Ovary (tissue), 9 donors: ENCODE results near the gene CEP20. TPM values are rescaled to one million over a fixed set of nuclear protein-coding genes. Genes with fewer than 3 reads are reported as not detected.

Experiments used
- DNase-seq, 5 donors: peaks; one replicate each; pipeline ENCODE4 v3.0.0-alpha.2; 2019 to 2020
- H3K27ac ChIP-seq, 2 donors: fragments of 200-600 bp; one replicate each; pipeline versions ENCODE4 v1.5.1 to v1.8.0; 2019 to 2022
- H3K27me3 ChIP-seq: fragments of 200-600 bp; one replicate; pipeline ENCODE4 v1.8.0; 2022
- H3K36me3 ChIP-seq: fragments of 200-600 bp; sonication (generic); one replicate; pipeline ENCODE4 v1.5.1; 2019
- H3K4me1 ChIP-seq: one replicate; pipeline ENCODE4 v1.8.1; 2013; ENCODE audit warnings: mild to moderate bottlenecking, moderate library complexity; ENCODE audit not compliant: insufficient read depth
- H3K4me3 ChIP-seq: fragments of 200-600 bp; sonication (generic); one replicate; pipeline ENCODE4 v1.5.1; 2017
- H3K9me3 ChIP-seq, 2 donors: fragments of 200-600 bp in 1 of 2; sonication (generic) in 1 of 2; one replicate each; pipeline versions ENCODE4 v1.5.1 to v1.8.1; 2013 to 2019; ENCODE audit warnings: mild to moderate bottlenecking in 1 of 2, moderate library complexity in 1 of 2
- EP300 ChIP-seq: sonication (generic); formaldehyde crosslinking; IDR thresholded peaks from one replicate; pipeline ENCODE4 v1.6.1; 2017; ENCODE audit warnings: antibody characterized with exemption
- POLR2A ChIP-seq: fragments of 450-650 bp; IDR thresholded peaks from one replicate; pipeline ENCODE4 v1.6.1; 2017; ENCODE audit warnings: antibody characterized with exemption, mild to moderate bottlenecking, moderate library complexity
- WGBS, 3 donors: extraction: QIAGEN DNeasy Blood & Tissue Kit in 1 of 3; methylation state at CpG; one replicate each; pipeline versions ENCODE4 v1.1.5 to v1.1.7; 2013 to 2017; 5-methylcytosine and 5-hydroxymethylcytosine counted together
- intact Hi-C, 4 donors: fragments of 100-400 bp; cut with DNase I; formaldehyde crosslinking; loops; one replicate each; pipeline versions ENCODE4 v1.11.0 to v1.15.1; 2022 to 2023
- polyA plus RNA-seq, 2 donors: library from polyadenylated mRNA; stranded (reverse); fragments of 200-250 nt in 1 of 2; fragments of 350-450 nt in 1 of 2; fragmentation: Illumina TruSeq in 1 of 2; extraction: RNeasy Lipid Tissue Mini Kit (QIAGEN cat#74804) in 1 of 2; gene quantifications; one replicate each; pipeline ENCODE4 v1.2.3, GENCODE V29; 2013 to 2014
- total RNA-seq, 7 donors: library from RNA; depleted of rRNA in 2 of 7; stranded (reverse); fragments of >200 nt in 2 of 7; fragmentation: NEBNext Ultra II Directional in 3 of 7; extraction: Animal tissue kit (Norgen Biotek cat#: 25700) in 3 of 7; gene quantifications; one replicate each; pipeline versions ENCODE4 v1.1.0 to v1.2.4, GENCODE V29; 2016 to 2023
- TF ChIP-seq, protein P1 (sequence below), 3 donors: fragments of 450-650 bp in 2 of 3; fragments of 200-600 bp in 1 of 3; IDR thresholded peaks; one replicate each; pipeline versions ENCODE4 v1.5.1 to v1.8.0; 2016 to 2022; ENCODE audit warnings: antibody characterized with exemption in 3 of 3, mild to moderate bottlenecking in 1 of 3
- donor health status: DM: no; HTN: no; CAD: no; lungs with moderate emphysema.
- donor health status: DM: no; HTN: no; CAD: no.
- donor health status: Bipolar disorder and iron deficiency.
- donor health status: DM: yes; HTN: yes; CAD: no.
- donor health status: DM: no; HTN: no; CAD: no.
- donor health status: DM: yes; HTN: yes; CAD: no.

The CEP20 gene
- total and polyA plus RNA-seq, 9 donors = 23.4 to 44.4 (median 30.9) TPM

DNA sequence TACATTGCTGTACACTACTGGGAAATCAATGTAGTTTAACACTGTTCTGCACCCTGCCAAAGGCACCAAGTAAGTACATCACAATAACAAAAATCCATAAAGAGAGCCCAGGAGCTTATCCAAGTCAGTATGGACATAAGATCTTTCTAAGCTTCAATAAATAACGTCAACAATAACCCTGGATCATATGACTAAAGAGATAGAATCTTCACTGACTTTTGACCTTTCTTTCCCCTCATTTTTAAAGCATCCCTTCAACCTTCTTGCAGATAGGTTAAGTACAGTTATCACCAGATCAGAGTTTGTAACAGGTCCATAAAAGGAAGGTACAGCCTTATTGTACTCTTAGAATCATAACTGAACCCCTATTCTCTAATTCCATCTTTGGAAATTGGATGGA is 2.3 kb downstream of the CEP20 start:
- no peaks in the 10 kb centered on the region for H3K36me3 ChIP-seq
- H3K27me3 ChIP-seq = no peaks in the 10 kb centered on the region
- TF ChIP-seq EP300 (no peak), POLR2A (no peak)
- TF ChIP-seq, protein P1, sequence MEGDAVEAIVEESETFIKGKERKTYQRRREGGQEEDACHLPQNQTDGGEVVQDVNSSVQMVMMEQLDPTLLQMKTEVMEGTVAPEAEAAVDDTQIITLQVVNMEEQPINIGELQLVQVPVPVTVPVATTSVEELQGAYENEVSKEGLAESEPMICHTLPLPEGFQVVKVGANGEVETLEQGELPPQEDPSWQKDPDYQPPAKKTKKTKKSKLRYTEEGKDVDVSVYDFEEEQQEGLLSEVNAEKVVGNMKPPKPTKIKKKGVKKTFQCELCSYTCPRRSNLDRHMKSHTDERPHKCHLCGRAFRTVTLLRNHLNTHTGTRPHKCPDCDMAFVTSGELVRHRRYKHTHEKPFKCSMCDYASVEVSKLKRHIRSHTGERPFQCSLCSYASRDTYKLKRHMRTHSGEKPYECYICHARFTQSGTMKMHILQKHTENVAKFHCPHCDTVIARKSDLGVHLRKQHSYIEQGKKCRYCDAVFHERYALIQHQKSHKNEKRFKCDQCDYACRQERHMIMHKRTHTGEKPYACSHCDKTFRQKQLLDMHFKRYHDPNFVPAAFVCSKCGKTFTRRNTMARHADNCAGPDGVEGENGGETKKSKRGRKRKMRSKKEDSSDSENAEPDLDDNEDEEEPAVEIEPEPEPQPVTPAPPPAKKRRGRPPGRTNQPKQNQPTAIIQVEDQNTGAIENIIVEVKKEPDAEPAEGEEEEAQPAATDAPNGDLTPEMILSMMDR (IDR thresholded peaks at IDR 0.05) = no peak
- WGBS, 3 donors = 65 to 70% (median 66%) methylated on average over 1 of the region's 1 CpG
- H3K4me1 ChIP-seq = peaks cover 1% of the 10 kb centered on the region
- intact Hi-C loops = loop anchor here in 1 of 4 donors (10.0 kb wide), 1 partner anchor 129 kb away; no protein-coding TSS in a partner anchor
- no peak overlapping the region for H3K4me3 ChIP-seq
- H3K9me3 ChIP-seq = no peaks in the 10 kb centered on the region
- DNase-seq = no peak
- no peak overlapping the region for H3K27ac ChIP-seq

DNA sequence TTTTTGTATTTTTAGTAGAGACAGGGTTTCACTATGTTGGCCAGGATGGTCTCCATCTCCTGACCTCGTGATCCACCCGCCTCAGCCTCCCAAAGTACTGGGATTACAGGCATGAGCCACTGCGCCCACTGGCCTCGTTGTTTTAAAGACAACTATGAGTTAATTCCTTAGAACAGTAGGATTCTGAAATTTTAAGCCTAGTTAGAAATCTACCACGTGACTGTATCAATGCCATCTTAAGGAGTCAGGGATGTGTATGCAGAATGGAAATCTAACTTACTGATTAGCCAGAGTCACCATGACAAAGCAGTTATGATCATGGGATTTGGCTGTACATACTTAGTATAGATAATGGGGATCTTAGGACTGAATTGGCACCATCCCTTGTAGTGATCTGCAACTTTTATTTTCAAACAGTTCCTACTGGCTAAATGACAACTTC is 2.8 kb downstream of the CEP20 start:
- DNase-seq = no peak
- TF ChIP-seq, protein P1 (IDR thresholded peaks at IDR 0.05) = no peak
- TF ChIP-seq EP300 = no peak
- TF ChIP-seq POLR2A = no peak
- H3K36me3 ChIP-seq = no peaks in the 10 kb centered on the region
- WGBS, 3 donors = 87 to 88% (median 88%) methylated on average over 5 of the region's 5 CpGs
- no peaks in the 10 kb centered on the region for H3K27me3 ChIP-seq
- no peak overlapping the region for H3K27ac ChIP-seq
- intact Hi-C loops = loop anchor here in 1 of 4 donors (10.0 kb wide), 1 partner anchor 129 kb away; no protein-coding TSS in a partner anchor
- H3K4me1 ChIP-seq = peaks cover 1% of the 10 kb centered on the region
- no peak overlapping the region for H3K4me3 ChIP-seq
- H3K9me3 ChIP-seq = no peaks in the 10 kb centered on the region

DNA sequence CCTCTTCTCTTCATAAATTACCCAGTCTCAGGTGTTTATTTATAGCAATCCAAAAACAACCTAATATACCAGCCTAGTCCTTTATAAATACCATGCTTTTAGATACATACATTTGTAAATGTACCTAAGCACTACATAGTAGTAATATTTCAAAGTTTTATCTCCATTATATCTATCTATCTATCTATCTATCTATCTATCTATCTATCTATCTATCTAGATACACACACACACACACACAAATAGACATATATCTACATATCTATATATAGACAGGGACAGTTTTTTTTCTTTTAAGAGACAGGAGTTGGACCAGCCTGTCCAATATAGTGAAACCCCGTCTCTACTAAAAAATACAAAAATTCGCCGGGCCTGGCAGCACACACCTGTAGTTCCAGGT is 5.8 kb downstream of the CEP20 start:
- no peak for DNase-seq
- TF ChIP-seq EP300 (no peak), POLR2A (no peak)
- TF ChIP-seq, protein P1 (IDR thresholded peaks at IDR 0.05) = no peak
- intact Hi-C loops = loop anchor here in 1 of 4 donors (10.0 kb wide), 1 partner anchor 132 kb away; no protein-coding TSS in a partner anchor
- no peaks in the 10 kb centered on the region for H3K27me3 ChIP-seq
- WGBS, 3 donors = 95 to 97% (median 96%) methylated on average over 3 of the region's 3 CpGs
- H3K4me1 ChIP-seq = peaks cover 1% of the 10 kb centered on the region
- no peaks in the 10 kb centered on the region for H3K9me3 ChIP-seq
- no peak overlapping the region for H3K27ac ChIP-seq
- no peak overlapping the region for H3K4me3 ChIP-seq
- H3K36me3 ChIP-seq = no peaks in the 10 kb centered on the region

GRCh38 chr16:15881794-15882379 is 6.5 kb downstream of the CEP20 start:
- Histone ChIP-seq H3K4me1 (no peaks in the 10 kb centered on the region), H3K4me3 (no peak overlapping the region), H3K9me3 (no peaks in the 10 kb centered on the region), H3K36me3 (no peaks in the 10 kb centered on the region), H3K27ac (no peak overlapping the region), H3K27me3 (no peaks in the 10 kb centered on the region)
- 91 to 95% (median 93%) methylated on average over 13 of the region's 13 CpGs for WGBS, 3 donors
- TF ChIP-seq, protein P1 (IDR thresholded peaks at IDR 0.05) = no peak
- TF ChIP-seq POLR2A (no peak), EP300 (no peak)
- intact Hi-C loops = loop anchor here in 1 of 4 donors (10.0 kb wide), 1 partner anchor 133 kb away; no protein-coding TSS in a partner anchor
- DNase-seq = no peak
